Measurements from ENCODE around the gene DHX15. TPM values are rescaled to one million over a fixed set of nuclear protein-coding genes. Genes with fewer than 3 reads are reported as not detected.

Gene DHX15
- total RNA-seq, 1 experiment from 2014 or later = 287 TPM

DNA sequence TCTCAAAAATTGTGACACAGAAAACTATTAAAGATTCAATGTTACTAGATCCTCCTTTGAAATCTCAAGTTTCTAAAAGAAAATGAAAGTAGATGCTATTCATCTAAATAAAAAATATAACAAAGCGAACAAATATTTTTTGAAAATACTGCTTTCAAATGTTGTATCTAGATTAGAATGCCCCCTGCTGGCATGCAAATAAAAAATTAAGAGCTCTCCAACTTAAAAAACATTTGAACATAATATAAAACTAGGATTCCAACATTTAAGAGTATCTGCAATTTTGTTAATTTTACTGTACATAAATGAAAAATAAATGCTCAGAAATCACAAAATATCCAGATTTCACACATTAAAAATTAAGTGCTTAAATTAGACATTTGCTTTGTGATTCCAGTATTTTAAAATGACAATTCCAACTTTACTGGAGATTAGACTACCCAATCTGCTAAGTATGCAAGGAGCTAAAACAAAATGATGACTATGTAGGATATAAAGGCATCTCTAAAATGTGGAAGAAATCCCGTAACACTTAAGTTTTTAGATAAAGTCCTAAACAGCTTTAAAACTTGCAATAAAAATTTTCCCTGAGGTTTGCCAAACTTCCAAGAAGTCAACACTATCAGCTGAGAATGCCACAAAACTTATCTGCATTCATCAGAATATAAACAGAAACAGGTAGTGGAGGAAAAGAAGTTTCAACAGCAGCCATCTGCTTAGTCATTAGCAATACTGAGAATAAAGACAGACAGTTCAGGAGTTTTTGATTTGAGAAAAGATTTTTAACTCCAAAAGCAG lies 32.7 kb downstream of the DHX15 start:
- Histone ChIP-seq H2BK20ac (ENCODE audit: low read depth, low read length, poor library complexity, severe bottlenecking) (no peak overlapping the region), H2BK5ac (ENCODE audit: insufficient read length, low read length) (no peak overlapping the region), H3K23ac (ENCODE audit: insufficient read length, low read depth, low read length) (no peak overlapping the region), H2AK5ac (ENCODE audit: insufficient read length, low read length) (no peak overlapping the region), H3K4ac (ENCODE audit: low read depth, low read length) (no peak overlapping the region), H2BK12ac (ENCODE audit: insufficient read length, low read depth, low read length) (no peak overlapping the region), H4K8ac (replicated peaks; ENCODE audit: insufficient read length, low read depth, low read length) (no peak overlapping the region), H4K20me1 (ENCODE audit: control insufficient read depth, insufficient read depth, insufficient read length) (no peaks in the 10 kb centered on the region), H3K9ac (ENCODE audit: extremely low read depth, insufficient read length, low read length) (no peak overlapping the region), H3K9me3 (ENCODE audit: control insufficient read depth, low read depth, low read length) (no peaks in the 10 kb centered on the region), H4K5ac (ENCODE audit: insufficient read length, low read depth, low read length) (no peak overlapping the region), H2BK15ac (ENCODE audit: low read depth, low read length) (no peak overlapping the region), H3K79me2 (ENCODE audit: insufficient read depth, low read length) (peaks cover 29% of the 10 kb centered on the region), H2BK120ac (ENCODE audit: low read depth, low read length, poor library complexity, severe bottlenecking) (no peak overlapping the region), H3K18ac (ENCODE audit: insufficient read length, low read depth, low read length) (no peak overlapping the region), H3K23me2 (ENCODE audit: insufficient read length, low read depth, low read length, poor library complexity, severe bottlenecking) (no peaks in the 10 kb centered on the region), H3K14ac (ENCODE audit: insufficient read depth, low read length) (no peak overlapping the region), H3K27me3 (ENCODE audit: insufficient read depth, low read length) (no peaks in the 10 kb centered on the region), H3K56ac (ENCODE audit: insufficient read length, low read depth, low read length) (no peak overlapping the region), H3K4me2 (ENCODE audit: insufficient read depth, insufficient read length, low read length) (no peak overlapping the region), H3T11ph (ENCODE audit: low read length) (no peak overlapping the region), H3K27ac (ENCODE audit: insufficient read length, low read depth, low read length) (no peak overlapping the region), H3K4me1 (ENCODE audit: insufficient read depth, low read length) (no peaks in the 10 kb centered on the region; the same call in 1 of the 2 replicates), H3K79me1 (ENCODE audit: insufficient read depth, low read depth, low read length, poor library complexity, severe bottlenecking) (peaks cover 6% of the 10 kb centered on the region), H4K91ac (ENCODE audit: insufficient read length, low read depth, low read length) (no peak overlapping the region), H2AFZ (ENCODE audit: low read length) (no peak overlapping the region)
- H3K36me3 Mint-ChIP-seq (ENCODE audit: insufficient read depth in 1 of 3, low read depth in 3 of 3) = peaks cover 35 to 70% (median 67%) of the 10 kb centered on the region in 3 experiments
- no peak for DNase-seq
- H3K9me3 Mint-ChIP-seq = no peaks in the 10 kb centered on the region
- TF ChIP-seq, protein P1, sequence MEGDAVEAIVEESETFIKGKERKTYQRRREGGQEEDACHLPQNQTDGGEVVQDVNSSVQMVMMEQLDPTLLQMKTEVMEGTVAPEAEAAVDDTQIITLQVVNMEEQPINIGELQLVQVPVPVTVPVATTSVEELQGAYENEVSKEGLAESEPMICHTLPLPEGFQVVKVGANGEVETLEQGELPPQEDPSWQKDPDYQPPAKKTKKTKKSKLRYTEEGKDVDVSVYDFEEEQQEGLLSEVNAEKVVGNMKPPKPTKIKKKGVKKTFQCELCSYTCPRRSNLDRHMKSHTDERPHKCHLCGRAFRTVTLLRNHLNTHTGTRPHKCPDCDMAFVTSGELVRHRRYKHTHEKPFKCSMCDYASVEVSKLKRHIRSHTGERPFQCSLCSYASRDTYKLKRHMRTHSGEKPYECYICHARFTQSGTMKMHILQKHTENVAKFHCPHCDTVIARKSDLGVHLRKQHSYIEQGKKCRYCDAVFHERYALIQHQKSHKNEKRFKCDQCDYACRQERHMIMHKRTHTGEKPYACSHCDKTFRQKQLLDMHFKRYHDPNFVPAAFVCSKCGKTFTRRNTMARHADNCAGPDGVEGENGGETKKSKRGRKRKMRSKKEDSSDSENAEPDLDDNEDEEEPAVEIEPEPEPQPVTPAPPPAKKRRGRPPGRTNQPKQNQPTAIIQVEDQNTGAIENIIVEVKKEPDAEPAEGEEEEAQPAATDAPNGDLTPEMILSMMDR (conservative IDR thresholded peaks at IDR 0.05) = peak; percentile 29; the same call in 1 of the 3 replicates
- H3K4me3 Mint-ChIP-seq = peak overlapping the region in 1 of 2 experiments; percentile 31; a peak in 1 of 5 replicates
- no CpG with 5 or more reads among the region's 2 CpGs for WGBS (ENCODE audit: extremely low coverage, insufficient read length, low lambda C conversion rate)
- H3K27me3 Mint-ChIP-seq (ENCODE audit: low read depth) = no peaks in the 10 kb centered on the region
- H3K27ac Mint-ChIP-seq = peak overlapping the region in 1 of 3 experiments; percentile 72; a peak in 1 of 7 replicates
- H3K4me1 Mint-ChIP-seq = peaks cover 48 to 65% of the 10 kb centered on the region in 2 experiments
